Central memory CD8-positive, alpha-beta T cell (primary cell): Measurements from ENCODE around the gene HPCA.

Experiments used
- ATAC-seq: fragments of 150-1000 bp; cut with Tn5 transposase; replicated peaks from 2 replicates; pipeline ENCODE4 v1.10.0; 2022; ENCODE audit warnings: mild to moderate bottlenecking, moderate FRiP score, moderate number of reproducible peaks; ENCODE audit not compliant: poor library complexity, severe bottlenecking; ENCODE audit errors: extremely low read depth
- DNase-seq, 2 donors: peaks; one replicate each; pipeline ENCODE4 v3.0.0; 2021; ENCODE audit warnings: low spot score in 2 of 2
- H3K27ac Mint-ChIP-seq: one replicate; pipeline ENCODE4 v1.8.0; 2022; ENCODE audit warnings: low read depth, mild to moderate bottlenecking, moderate library complexity, mixed read lengths
- H3K27me3 Mint-ChIP-seq: one replicate; pipeline ENCODE4 v1.8.0; 2022; ENCODE audit warnings: mixed read lengths
- H3K36me3 Mint-ChIP-seq: one replicate; pipeline ENCODE4 v1.8.0; 2022; ENCODE audit warnings: mild to moderate bottlenecking, moderate library complexity, mixed read lengths; ENCODE audit not compliant: insufficient read depth
- H3K4me1 Mint-ChIP-seq: one replicate; pipeline ENCODE4 v1.8.0; 2022; ENCODE audit warnings: mixed read lengths
- H3K4me3 Mint-ChIP-seq: one replicate; pipeline ENCODE4 v1.8.0; 2022; ENCODE audit warnings: mild to moderate bottlenecking, moderate library complexity, mixed read lengths
- H3K9me3 Mint-ChIP-seq: one replicate; pipeline ENCODE4 v1.8.0; 2022; ENCODE audit warnings: mixed read lengths

HPCA gene

GRCh38 chr1:32925403-32926162, 39.3 kb downstream of the HPCA start:
- H3K9me3 Mint-ChIP-seq = no peaks in the 10 kb centered on the region

DNA sequence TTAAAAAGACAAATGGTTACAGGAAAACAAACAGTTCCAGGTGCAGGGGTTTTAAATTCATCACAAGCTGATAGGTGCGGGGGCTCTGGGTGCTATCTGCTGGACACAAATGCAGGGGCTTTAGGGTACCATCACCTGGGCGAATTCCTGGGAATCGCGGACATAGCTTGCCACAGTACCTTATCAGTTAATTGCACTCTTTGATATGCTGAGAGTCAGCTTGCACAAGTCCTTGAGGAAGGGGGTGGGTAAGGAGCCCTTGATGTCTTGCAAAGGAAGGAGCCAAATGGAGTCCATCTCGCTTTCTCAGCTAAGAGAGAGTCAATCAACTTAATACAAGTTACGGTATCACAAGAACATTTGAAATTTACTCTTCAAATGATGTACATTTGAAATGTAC, 40.3 kb downstream of the HPCA start:
- Mint-ChIP-seq H3K4me3 (no peak overlapping the region), H3K27me3 (peaks cover 51% of the 10 kb centered on the region), H3K27ac (no peak overlapping the region), H3K36me3 (peaks cover 9% of the 10 kb centered on the region), H3K4me1 (peaks cover 15% of the 10 kb centered on the region), H3K9me3 (no peaks in the 10 kb centered on the region)
- ATAC-seq (no peak), DNase-seq (no peak)

More at GRCh38 chr1:32925403-32926162, 39.3 kb downstream of the HPCA start:
- no peak for DNase-seq
- Mint-ChIP-seq H3K4me1 (peaks cover 15% of the 10 kb centered on the region), H3K4me3 (no peak overlapping the region), H3K27me3 (peaks cover 61% of the 10 kb centered on the region), H3K36me3 (peaks cover 6% of the 10 kb centered on the region), H3K27ac (no peak overlapping the region)
- peak; percentile 36 for ATAC-seq

- Mint-ChIP-seq H3K4me3 (no peak overlapping the region), H3K4me1 (peaks cover 15% of the 10 kb centered on the region), H3K9me3 (no peaks in the 10 kb centered on the region), H3K27me3 (peaks cover 43% of the 10 kb centered on the region), H3K36me3 (peaks cover 9% of the 10 kb centered on the region), H3K27ac (no peak overlapping the region)
- ATAC-seq (no peak), DNase-seq (no peak)
Measured at GRCh38 chr1:32927441-32927840, 41.1 kb downstream of the HPCA start.

DNA sequence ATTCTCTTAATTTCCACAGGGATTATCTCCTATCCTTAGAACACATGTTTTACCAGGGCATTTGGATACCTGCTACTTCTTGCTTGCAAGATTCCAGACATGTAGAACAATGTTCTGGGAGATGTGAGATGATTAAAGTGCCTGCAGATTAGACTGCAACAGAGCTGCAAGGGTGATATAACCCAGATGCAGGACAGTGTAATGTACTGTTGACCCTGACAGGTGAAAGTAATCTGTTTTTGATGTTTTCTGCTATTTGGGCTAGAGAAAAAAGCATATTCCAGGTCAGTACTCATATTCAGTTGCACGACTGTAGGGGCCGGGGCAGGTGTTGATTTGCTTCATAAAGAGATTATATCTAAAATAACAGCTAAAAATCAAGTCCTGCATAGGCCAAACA, 42.0 kb downstream of the HPCA start:
- no peak for DNase-seq
- peaks cover 34% of the 10 kb centered on the region for H3K27me3 Mint-ChIP-seq
- no peak overlapping the region for H3K4me3 Mint-ChIP-seq

GRCh38 chr1:32928715-32929114, 42.4 kb downstream of the HPCA start:
- Mint-ChIP-seq H3K27ac (no peak overlapping the region), H3K4me3 (no peak overlapping the region), H3K27me3 (peaks cover 30% of the 10 kb centered on the region), H3K36me3 (peaks cover 14% of the 10 kb centered on the region), H3K9me3 (no peaks in the 10 kb centered on the region), H3K4me1 (peaks cover 15% of the 10 kb centered on the region)
- DNase-seq (no peak), ATAC-seq (no peak)

More for the DNA sequence above, 42.0 kb downstream of the HPCA start:
- no peaks in the 10 kb centered on the region for H3K9me3 Mint-ChIP-seq
- ATAC-seq = no peak
- peaks cover 15% of the 10 kb centered on the region for H3K4me1 Mint-ChIP-seq
- no peak overlapping the region for H3K27ac Mint-ChIP-seq
- H3K36me3 Mint-ChIP-seq = peaks cover 12% of the 10 kb centered on the region

DNA sequence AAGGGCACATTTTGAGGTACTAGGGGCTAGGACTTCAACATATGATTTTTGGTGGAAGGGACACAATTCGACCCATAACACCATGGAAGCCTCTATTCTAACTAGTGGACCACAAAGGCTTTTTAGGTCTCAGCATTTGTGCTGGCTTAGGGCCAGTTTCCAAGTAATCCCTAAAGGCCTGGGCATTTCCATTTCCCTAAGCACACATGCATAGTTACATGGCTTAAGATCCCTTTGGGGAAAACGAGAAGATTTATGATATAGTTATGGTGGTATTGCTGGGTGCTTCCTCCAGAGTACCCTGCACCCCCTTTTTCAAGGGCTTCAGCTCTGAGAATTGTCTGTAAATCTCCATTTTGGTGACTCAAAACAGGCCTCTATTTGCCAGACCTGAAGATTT, 43.1 kb downstream of the HPCA start:
- DNase-seq (no peak), ATAC-seq (no peak)
- peaks cover 23% of the 10 kb centered on the region for H3K27me3 Mint-ChIP-seq
- peaks cover 12% of the 10 kb centered on the region for H3K36me3 Mint-ChIP-seq
- H3K9me3 Mint-ChIP-seq = no peaks in the 10 kb centered on the region
- peaks cover 14% of the 10 kb centered on the region for H3K4me1 Mint-ChIP-seq
- H3K4me3 Mint-ChIP-seq = no peak overlapping the region
- no peak overlapping the region for H3K27ac Mint-ChIP-seq

DNA sequence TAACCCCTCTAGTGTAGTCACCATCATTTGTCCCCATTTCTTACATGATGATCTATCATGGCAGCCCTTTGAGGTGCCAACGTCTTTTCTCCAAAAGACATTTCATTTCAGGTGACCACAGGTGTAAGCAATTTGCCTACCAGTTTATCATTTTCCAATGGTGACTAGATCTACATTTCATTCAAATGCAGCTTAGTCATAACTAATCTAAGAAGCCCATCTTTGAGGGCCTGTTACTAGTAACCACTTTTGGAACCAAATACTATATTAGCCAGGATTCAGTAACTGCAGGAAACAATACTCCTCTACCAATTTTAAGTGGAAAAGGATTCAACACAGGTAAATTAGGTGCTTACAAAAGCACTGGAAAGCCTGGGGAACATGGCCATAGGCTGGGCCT, 45.5 kb downstream of the HPCA start:
- Mint-ChIP-seq H3K4me3 (no peak overlapping the region), H3K27ac (no peak overlapping the region), H3K4me1 (no peaks in the 10 kb centered on the region), H3K36me3 (peaks cover 22% of the 10 kb centered on the region), H3K27me3 (no peaks in the 10 kb centered on the region), H3K9me3 (no peaks in the 10 kb centered on the region)
- DNase-seq (no peak), ATAC-seq (no peak)

GRCh38 chr1:32933742-32934322, 47.5 kb downstream of the HPCA start:
- ATAC-seq (no peak), DNase-seq (no peak)
- Mint-ChIP-seq H3K4me3 (no peak overlapping the region), H3K36me3 (peaks cover 38% of the 10 kb centered on the region), H3K27me3 (no peaks in the 10 kb centered on the region), H3K9me3 (no peaks in the 10 kb centered on the region), H3K4me1 (no peaks in the 10 kb centered on the region), H3K27ac (peak overlapping the region; percentile 22)

- H3K36me3 Mint-ChIP-seq = peaks cover 40% of the 10 kb centered on the region
Measured at GRCh38 chr1:32934535-32934934, 48.2 kb downstream of the HPCA start.

DNA sequence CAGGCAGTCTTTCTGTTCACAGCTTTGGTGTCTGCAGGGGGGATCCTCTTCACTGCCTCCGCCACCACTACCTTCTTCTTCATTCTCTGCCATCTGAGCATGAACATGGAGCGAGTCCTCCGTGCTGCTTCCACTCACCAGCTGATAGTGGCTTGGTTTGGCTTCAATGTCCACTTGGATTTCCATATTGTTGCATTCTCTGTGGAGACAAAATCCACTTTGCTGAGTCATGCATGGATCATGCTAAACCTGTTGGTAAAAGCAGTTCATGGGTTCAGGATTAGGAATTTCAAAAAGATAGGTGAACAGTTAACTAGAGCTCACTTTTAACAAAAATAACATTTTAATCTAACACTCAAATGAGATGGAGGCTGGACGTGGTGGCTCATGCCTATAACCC, 50.8 kb downstream of the HPCA start:
- H3K4me3 Mint-ChIP-seq = no peak overlapping the region
- H3K27me3 Mint-ChIP-seq = no peaks in the 10 kb centered on the region
- peaks cover 7% of the 10 kb centered on the region for H3K4me1 Mint-ChIP-seq
- H3K27ac Mint-ChIP-seq = no peak overlapping the region
- no peak for DNase-seq
- H3K9me3 Mint-ChIP-seq = no peaks in the 10 kb centered on the region
- H3K36me3 Mint-ChIP-seq = peaks cover 56% of the 10 kb centered on the region
- no peak for ATAC-seq

More at GRCh38 chr1:32934535-32934934, 48.2 kb downstream of the HPCA start:
- Mint-ChIP-seq H3K27me3 (no peaks in the 10 kb centered on the region), H3K4me1 (no peaks in the 10 kb centered on the region), H3K27ac (no peak overlapping the region), H3K9me3 (no peaks in the 10 kb centered on the region), H3K4me3 (no peak overlapping the region)
- DNase-seq = no peak
- ATAC-seq = no peak

- Mint-ChIP-seq H3K36me3 (peaks cover 76% of the 10 kb centered on the region), H3K4me1 (peaks cover 7% of the 10 kb centered on the region), H3K27me3 (no peaks in the 10 kb centered on the region), H3K4me3 (no peak overlapping the region), H3K27ac (peak overlapping the region; percentile 35), H3K9me3 (no peaks in the 10 kb centered on the region)
- DNase-seq = no peak
- no peak for ATAC-seq
Measured at GRCh38 chr1:32939655-32940371, 53.5 kb downstream of the HPCA start.

DNA sequence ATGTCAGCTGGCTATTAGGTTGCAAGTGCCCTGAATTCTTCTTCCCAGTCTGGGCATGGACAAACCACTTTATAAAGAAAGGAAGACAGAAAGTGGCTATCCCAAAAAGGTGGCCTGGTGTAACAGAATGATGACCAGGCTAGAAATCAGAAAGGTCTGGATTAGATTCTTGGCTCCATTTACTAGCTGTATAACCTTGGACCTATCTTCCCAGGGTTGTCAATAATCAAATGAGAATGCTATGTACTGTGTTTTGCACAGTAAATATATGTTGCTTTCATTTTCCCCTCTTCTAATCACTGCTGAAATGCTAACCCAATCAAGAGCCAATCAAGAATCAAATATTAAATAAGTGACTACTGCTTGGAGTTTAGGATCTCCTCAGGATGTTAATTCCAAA, 57.9 kb downstream of the HPCA start:
- Mint-ChIP-seq H3K27ac (no peak overlapping the region), H3K9me3 (no peaks in the 10 kb centered on the region), H3K27me3 (no peaks in the 10 kb centered on the region), H3K4me3 (no peak overlapping the region), H3K4me1 (peaks cover 13% of the 10 kb centered on the region), H3K36me3 (peaks cover 69% of the 10 kb centered on the region)
- ATAC-seq (no peak), DNase-seq (no peak)
